WTC11 (cell line): ENCODE results near the gene METRNL. TPM values are rescaled to one million over a fixed set of nuclear protein-coding genes. Genes with fewer than 3 reads are reported as not detected.
A peak's percentile ranks its signal among the peaks of the same experiment; 100 is the strongest.
"Not testable (repeated sequence)": the region's sequence is repeated elsewhere in the genome, so short reads cannot be mapped to it uniquely, and the experiment has no call there.

ENCODE experiments used
- ATAC-seq: fragments of 200-7000 bp; cut with Tn5 transposase; 2 replicates; pipeline ENCODE4 v1.10.0; 2021; ENCODE audit warnings: mild to moderate bottlenecking, moderate library complexity
- CTCF ChIA-PET: fragments of 300-600 bp; sonication (Branson Sonifier 250); formaldehyde crosslinking; loops from one replicate; lab custom pipeline; 2021; ENCODE audit warnings: antibody characterized with exemption; lab: Charles Lee
- POLR2A ChIA-PET: fragments of 350-600 bp; sonication (Branson Sonifier 250); formaldehyde crosslinking; loops from one replicate; lab custom pipeline; 2021; ENCODE audit warnings: antibody characterized with exemption; lab: Charles Lee
- DNase-seq: peaks from one replicate; pipeline ENCODE4 v3.0.0; 2021; ENCODE audit warnings: low spot score
- H3K27ac Mint-ChIP-seq: 2 replicates; pipeline ENCODE4 v1.8.0; 2021; ENCODE audit warnings: mixed read lengths
- H3K27me3 Mint-ChIP-seq: 2 replicates; pipeline ENCODE4 v1.8.0; 2021; ENCODE audit warnings: low read depth, mild to moderate bottlenecking, moderate library complexity, mixed read lengths
- H3K36me3 Mint-ChIP-seq: 2 replicates; pipeline ENCODE4 v1.8.0; 2021; ENCODE audit warnings: mixed read lengths
- H3K4me1 Mint-ChIP-seq: 2 replicates; pipeline ENCODE4 v1.8.0; 2022; ENCODE audit warnings: mixed read lengths
- H3K4me3 Mint-ChIP-seq: 2 replicates; pipeline ENCODE4 v1.8.0; 2021; ENCODE audit warnings: mild to moderate bottlenecking, moderate library complexity, mixed read lengths
- H3K9me3 Mint-ChIP-seq: 2 replicates; pipeline ENCODE4 v1.8.0; 2021; ENCODE audit warnings: mixed read lengths
- FOXK1 ChIP-seq: sonication (generic); formaldehyde crosslinking; IDR thresholded peaks from 2 replicates; pipeline ENCODE4 v1.8.0; 2022; ENCODE audit warnings: mild to moderate bottlenecking, moderate library complexity, missing genetic modification reagents
- GABPB1 ChIP-seq: sonication (generic); formaldehyde crosslinking; IDR thresholded peaks from 2 replicates; pipeline ENCODE4 v1.8.1; 2023; ENCODE audit warnings: mild to moderate bottlenecking, missing genetic modification reagents
- KAT7 ChIP-seq: sonication (generic); formaldehyde crosslinking; IDR thresholded peaks from 2 replicates; pipeline ENCODE4 v1.8.1; 2023; ENCODE audit warnings: missing genetic modification reagents, mild to moderate bottlenecking, borderline replicate concordance
- MYBL2 ChIP-seq: sonication (generic); formaldehyde crosslinking; IDR thresholded peaks from 2 replicates; pipeline ENCODE4 v1.8.1; 2023; ENCODE audit warnings: mild to moderate bottlenecking, moderate library complexity, missing genetic modification reagents
- NR1H2 ChIP-seq: sonication (generic); formaldehyde crosslinking; IDR thresholded peaks from 2 replicates; pipeline ENCODE4 v1.9.0; 2021; ENCODE audit warnings: mild to moderate bottlenecking, moderate library complexity, missing genetic modification reagents
- TP53 ChIP-seq: sonication (generic); formaldehyde crosslinking; IDR thresholded peaks from 2 replicates; pipeline ENCODE4 v1.8.1; 2023; ENCODE audit warnings: mild to moderate bottlenecking, missing genetic modification reagents
- ZNF219 ChIP-seq: sonication (generic); formaldehyde crosslinking; IDR thresholded peaks from 2 replicates; pipeline ENCODE4 v1.8.0; 2023; ENCODE audit warnings: missing genetic modification reagents, mild to moderate bottlenecking, borderline replicate concordance
- ZNF263 ChIP-seq: sonication (generic); formaldehyde crosslinking; IDR thresholded peaks from 2 replicates; pipeline ENCODE4 v1.8.1; 2022; ENCODE audit warnings: low read depth, mild to moderate bottlenecking, moderate library complexity, missing genetic modification reagents
- ZNF396 ChIP-seq: fragments of 250-450 bp; sonication (Bioruptor Pico); IDR thresholded peaks from 2 replicates; pipeline ENCODE4 v1.8.0; 2021; ENCODE audit warnings: mild to moderate bottlenecking, moderate library complexity, borderline replicate concordance
- total RNA-seq: library from RNA; stranded (reverse); gene quantifications from 3 replicates; pipeline ENCODE4 v1.2.3, GENCODE V29; 2021
- TF ChIP-seq, protein P1 (sequence below): fragments of 250-450 bp; sonication (Bioruptor Pico); conservative IDR thresholded peaks from 2 replicates; pipeline ENCODE4 v1.9.0; 2021; ENCODE audit warnings: mild to moderate bottlenecking
- TF ChIP-seq, protein P2 (sequence below): sonication (generic); formaldehyde crosslinking; IDR thresholded peaks from 2 replicates; pipeline ENCODE4 v1.8.0; 2022; ENCODE audit warnings: mild to moderate bottlenecking, missing genetic modification reagents
- TF ChIP-seq, protein P3 (sequence below): sonication (generic); formaldehyde crosslinking; IDR thresholded peaks from 2 replicates; pipeline ENCODE4 v1.8.1; 2023; ENCODE audit warnings: mild to moderate bottlenecking, missing genetic modification reagents, moderate library complexity
- TF ChIP-seq, protein P4 (sequence below): sonication (generic); formaldehyde crosslinking; IDR thresholded peaks from 2 replicates; pipeline ENCODE4 v1.8.0; 2022; ENCODE audit warnings: mild to moderate bottlenecking, missing genetic modification reagents
- TF ChIP-seq, protein P5 (sequence below): sonication (generic); formaldehyde crosslinking; IDR thresholded peaks from 2 replicates; pipeline ENCODE4 v1.8.1; 2022; ENCODE audit warnings: mild to moderate bottlenecking, missing genetic modification reagents, moderate library complexity, borderline replicate concordance
- TF ChIP-seq, protein P6 (sequence below): fragments of 250-450 bp; sonication (Bioruptor Pico); IDR thresholded peaks from 2 replicates; pipeline ENCODE4 v1.8.0; 2021; ENCODE audit warnings: mild to moderate bottlenecking

The METRNL gene
- total RNA-seq, 1 experiment from 2014 or later, result 27.7 TPM

DNA sequence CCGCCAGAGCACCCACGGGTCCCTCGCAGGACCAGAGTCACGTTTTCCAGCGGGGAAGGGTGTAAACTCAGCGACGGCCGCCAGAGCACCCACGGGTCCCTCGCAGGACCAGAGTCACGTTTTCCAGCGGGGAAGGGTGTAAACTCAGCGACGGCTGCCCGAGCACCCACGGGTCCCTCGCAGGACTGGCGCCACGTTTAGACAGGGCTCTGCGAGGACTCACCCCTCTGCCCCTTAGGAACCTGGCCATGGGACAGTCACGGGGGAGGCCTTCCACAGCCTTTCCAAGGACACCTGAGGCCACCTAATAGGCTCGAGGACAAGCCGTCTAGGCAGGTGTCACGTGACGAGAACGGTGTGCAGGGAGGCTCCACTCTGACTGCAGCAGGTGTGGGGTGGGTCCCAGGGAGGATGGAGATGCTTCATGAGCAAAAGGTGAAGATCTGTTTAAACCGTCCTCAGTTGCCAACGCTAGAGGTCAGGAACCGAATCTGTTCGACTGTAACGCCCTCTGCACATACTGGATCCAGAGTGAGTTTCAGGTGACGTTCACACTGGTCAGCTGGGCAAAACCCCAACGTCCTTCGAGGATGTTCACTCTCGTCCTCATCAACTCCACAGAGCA is 48.0 kb upstream of the METRNL start:
- peaks cover 46% of the 10 kb centered on the region for H3K36me3 Mint-ChIP-seq

DNA sequence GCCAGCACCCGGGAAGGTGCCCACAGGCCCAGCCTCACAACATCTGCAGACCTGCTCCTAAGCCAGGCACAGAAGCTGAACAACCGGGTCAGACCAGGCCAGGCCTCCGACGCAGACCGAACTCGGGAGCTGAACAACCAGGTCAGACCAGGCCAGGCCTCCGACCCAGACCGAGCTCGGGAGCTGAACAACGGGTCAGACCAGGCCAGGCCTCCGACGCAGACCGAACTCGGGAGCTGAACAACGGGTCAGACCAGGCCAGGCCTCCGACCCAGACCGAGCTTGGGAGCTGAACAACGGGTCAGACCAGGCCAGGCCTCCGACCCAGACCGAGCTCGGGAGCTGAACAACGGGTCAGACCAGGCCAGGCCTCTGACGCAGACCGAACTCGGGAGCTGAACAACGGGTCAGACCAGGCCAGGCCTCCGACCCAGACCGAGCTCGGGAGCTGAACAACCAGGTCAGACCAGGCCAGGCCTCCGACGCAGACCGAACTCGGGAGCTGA is 47.4 kb upstream of the METRNL start:
- Mint-ChIP-seq H3K36me3 (peaks cover 46% of the 10 kb centered on the region), H3K9me3 (peaks cover 10% of the 10 kb centered on the region)
- H3K27me3 Mint-ChIP-seq, CTCF ChIA-PET, H3K27ac Mint-ChIP-seq, POLR2A ChIA-PET, DNase-seq, ATAC-seq, H3K4me3 Mint-ChIP-seq, H3K4me1 Mint-ChIP-seq: not testable (repeated sequence)

More for the DNA sequence above, 48.0 kb upstream of the METRNL start:
- no peaks in the 10 kb centered on the region for H3K27me3 Mint-ChIP-seq
- no peak overlapping the region for H3K4me3 Mint-ChIP-seq
- no peak overlapping the region for H3K27ac Mint-ChIP-seq
- CTCF ChIA-PET, result no interaction called here
- H3K9me3 Mint-ChIP-seq, result peaks cover 10% of the 10 kb centered on the region
- DNase-seq, result no peak
- TF ChIP-seq NR1H2 (CRISPR knock-in tag), result no peak
- TF ChIP-seq, protein P1, sequence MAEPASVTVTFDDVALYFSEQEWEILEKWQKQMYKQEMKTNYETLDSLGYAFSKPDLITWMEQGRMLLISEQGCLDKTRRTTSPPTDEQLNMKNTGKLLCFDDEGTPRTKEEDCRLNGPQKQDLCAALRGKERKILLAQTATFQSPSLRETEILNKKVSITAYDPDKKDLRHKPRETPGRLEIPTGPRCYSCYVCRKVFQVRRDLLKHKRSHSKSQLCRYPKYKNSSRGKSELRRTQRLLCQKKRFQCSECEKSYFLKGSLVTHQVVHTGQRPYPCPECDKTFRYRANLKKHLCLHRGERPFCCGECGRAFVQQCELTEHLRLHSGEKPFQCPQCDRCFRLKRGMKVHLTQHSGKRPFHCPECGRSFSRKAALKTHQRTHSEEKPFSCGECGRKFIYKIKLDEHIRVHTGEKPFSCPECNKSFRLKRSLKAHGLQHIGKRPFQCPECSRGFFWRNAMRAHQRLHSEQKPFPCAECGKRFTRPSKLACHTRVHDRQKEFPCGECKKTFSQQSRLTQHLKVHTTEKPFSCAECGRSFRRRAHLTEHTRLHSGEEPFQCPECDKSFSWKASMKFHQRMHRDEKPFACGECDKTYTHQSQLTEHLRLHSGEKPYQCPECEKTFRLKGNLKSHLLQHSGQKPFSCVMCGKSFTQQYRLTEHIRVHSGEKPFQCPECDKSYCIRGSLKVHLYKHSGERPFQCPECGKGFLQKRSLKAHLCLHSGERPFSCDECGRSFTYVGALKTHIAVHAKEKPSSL (CRISPR knock-in tag), result no peak
- POLR2A ChIA-PET, result no interaction called here
- H3K4me1 Mint-ChIP-seq, result no peaks in the 10 kb centered on the region
- no peak for ATAC-seq

DNA sequence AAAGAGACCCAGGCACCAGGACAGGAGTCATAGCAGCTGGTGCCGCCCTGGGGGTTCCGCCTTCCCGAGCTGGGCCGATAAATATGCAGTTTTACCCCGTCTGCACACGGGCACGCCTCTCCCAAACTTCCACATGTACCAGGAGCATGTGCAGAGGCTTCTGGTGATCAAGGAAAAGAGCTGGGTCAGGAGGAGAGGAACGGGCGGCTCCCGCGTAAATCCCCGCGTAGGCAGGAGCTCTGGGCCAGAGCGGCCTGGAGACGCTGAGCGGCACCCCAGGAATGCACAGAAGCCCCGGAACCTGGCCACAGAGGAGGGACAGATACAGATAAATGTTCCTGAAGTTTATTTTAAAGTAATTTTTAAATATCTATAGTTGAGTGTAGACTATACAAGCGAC is 46.6 kb upstream of the METRNL start:
- ChIA-PET POLR2A (no interaction called here), CTCF (no interaction called here)
- DNase-seq (no peak), ATAC-seq (no peak)
- Mint-ChIP-seq H3K9me3 (peaks cover 10% of the 10 kb centered on the region), H3K4me3 (no peak overlapping the region), H3K27ac (peak overlapping the region; percentile 23; the same call in 1 of the 2 replicates), H3K27me3 (no peaks in the 10 kb centered on the region), H3K36me3 (peaks cover 46% of the 10 kb centered on the region), H3K4me1 (no peaks in the 10 kb centered on the region)
- TF ChIP-seq, protein P2, sequence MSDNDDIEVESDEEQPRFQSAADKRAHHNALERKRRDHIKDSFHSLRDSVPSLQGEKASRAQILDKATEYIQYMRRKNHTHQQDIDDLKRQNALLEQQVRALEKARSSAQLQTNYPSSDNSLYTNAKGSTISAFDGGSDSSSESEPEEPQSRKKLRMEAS (CRISPR knock-in tag), result no peak
- TF ChIP-seq KAT7 (CRISPR knock-in tag), result no peak

DNA sequence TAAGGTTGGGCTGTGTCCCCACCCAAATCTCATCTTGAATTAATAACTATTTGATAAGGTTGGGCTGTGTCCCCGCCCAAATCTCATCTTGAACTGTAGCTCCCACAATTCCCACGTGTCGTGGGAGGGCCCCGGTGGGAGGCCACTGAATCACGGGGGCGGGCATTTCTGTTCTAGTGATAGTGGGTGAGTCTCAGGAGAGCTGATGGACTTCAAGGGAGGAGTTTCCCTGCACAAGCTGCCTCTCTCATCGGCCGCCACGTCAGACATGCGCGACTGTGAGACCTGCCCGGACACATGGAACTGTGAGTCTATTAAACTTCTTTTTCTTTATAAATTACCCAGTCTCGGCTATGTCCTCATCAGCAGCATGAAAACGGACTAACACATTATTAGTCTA is 44.9 kb upstream of the METRNL start:
- Mint-ChIP-seq H3K27ac (no peak overlapping the region), H3K27me3 (no peaks in the 10 kb centered on the region), H3K9me3 (peaks cover 6% of the 10 kb centered on the region), H3K4me3 (no peak overlapping the region), H3K36me3 (peaks cover 36% of the 10 kb centered on the region), H3K4me1 (no peaks in the 10 kb centered on the region)
- ChIA-PET POLR2A (no interaction called here), CTCF (interaction anchor here (0.8 kb wide), 1 partner anchor 104 kb away, joined by 3 read pairs; no protein-coding TSS in a partner anchor)
- DNase-seq, result no peak
- TF ChIP-seq ZNF396 (CRISPR knock-in tag), result no peak
- TF ChIP-seq, protein P3, sequence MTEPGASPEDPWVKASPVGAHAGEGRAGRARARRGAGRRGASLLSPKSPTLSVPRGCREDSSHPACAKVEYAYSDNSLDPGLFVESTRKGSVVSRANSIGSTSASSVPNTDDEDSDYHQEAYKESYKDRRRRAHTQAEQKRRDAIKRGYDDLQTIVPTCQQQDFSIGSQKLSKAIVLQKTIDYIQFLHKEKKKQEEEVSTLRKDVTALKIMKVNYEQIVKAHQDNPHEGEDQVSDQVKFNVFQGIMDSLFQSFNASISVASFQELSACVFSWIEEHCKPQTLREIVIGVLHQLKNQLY (CRISPR knock-in tag), result no peak
- TF ChIP-seq, protein P4, sequence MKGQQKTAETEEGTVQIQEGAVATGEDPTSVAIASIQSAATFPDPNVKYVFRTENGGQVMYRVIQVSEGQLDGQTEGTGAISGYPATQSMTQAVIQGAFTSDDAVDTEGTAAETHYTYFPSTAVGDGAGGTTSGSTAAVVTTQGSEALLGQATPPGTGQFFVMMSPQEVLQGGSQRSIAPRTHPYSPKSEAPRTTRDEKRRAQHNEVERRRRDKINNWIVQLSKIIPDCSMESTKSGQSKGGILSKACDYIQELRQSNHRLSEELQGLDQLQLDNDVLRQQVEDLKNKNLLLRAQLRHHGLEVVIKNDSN (CRISPR knock-in tag), result no peak
- no peak for ATAC-seq

DNA sequence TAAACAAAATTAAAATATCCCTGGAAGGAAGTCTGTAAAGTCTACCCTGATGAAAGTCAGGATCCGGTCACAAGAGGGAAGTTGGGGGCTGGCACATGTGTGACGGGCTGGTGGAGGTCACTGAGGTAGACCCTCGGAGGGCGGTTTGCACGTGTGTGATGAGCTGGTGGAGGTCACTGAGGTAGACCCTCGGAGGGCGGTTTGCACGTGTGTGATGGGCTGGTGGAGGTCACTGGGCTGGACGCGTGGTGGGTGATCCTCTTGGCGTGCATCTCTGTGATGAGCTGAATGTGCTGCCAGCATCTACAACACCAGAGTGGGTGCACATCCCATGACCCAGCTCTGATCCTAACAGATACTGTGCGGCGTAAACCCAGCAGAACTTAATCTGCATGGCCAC is 43.7 kb upstream of the METRNL start:
- Mint-ChIP-seq H3K4me3 (no peak overlapping the region), H3K36me3 (peaks cover 41% of the 10 kb centered on the region), H3K27ac (no peak overlapping the region), H3K4me1 (no peaks in the 10 kb centered on the region), H3K9me3 (peaks cover 7% of the 10 kb centered on the region), H3K27me3 (no peaks in the 10 kb centered on the region)
- POLR2A ChIA-PET, result no interaction called here
- DNase-seq (no peak), ATAC-seq (no peak)
- CTCF ChIA-PET, result interaction anchor here (1.2 kb wide), 1 partner anchor 118 kb away, joined by 4 read pairs; no protein-coding TSS in a partner anchor
- TF ChIP-seq, protein P5, sequence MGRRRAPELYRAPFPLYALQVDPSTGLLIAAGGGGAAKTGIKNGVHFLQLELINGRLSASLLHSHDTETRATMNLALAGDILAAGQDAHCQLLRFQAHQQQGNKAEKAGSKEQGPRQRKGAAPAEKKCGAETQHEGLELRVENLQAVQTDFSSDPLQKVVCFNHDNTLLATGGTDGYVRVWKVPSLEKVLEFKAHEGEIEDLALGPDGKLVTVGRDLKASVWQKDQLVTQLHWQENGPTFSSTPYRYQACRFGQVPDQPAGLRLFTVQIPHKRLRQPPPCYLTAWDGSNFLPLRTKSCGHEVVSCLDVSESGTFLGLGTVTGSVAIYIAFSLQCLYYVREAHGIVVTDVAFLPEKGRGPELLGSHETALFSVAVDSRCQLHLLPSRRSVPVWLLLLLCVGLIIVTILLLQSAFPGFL, result no peak
- no peak for TF ChIP-seq GABPB1 (CRISPR knock-in tag)
- TF ChIP-seq, protein P6, sequence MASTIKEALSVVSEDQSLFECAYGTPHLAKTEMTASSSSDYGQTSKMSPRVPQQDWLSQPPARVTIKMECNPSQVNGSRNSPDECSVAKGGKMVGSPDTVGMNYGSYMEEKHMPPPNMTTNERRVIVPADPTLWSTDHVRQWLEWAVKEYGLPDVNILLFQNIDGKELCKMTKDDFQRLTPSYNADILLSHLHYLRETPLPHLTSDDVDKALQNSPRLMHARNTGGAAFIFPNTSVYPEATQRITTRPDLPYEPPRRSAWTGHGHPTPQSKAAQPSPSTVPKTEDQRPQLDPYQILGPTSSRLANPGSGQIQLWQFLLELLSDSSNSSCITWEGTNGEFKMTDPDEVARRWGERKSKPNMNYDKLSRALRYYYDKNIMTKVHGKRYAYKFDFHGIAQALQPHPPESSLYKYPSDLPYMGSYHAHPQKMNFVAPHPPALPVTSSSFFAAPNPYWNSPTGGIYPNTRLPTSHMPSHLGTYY, result no peak
- TF ChIP-seq MYBL2 (CRISPR knock-in tag), result no peak
- TF ChIP-seq ZNF219 (CRISPR knock-in tag), result no peak
- TF ChIP-seq ZNF263 (CRISPR knock-in tag), result no peak
- TF ChIP-seq TP53, result no peak
- no peak for TF ChIP-seq FOXK1 (CRISPR knock-in tag)
